C4-2B (cell line): ENCODE results near the gene AHCYL2.

Experiments used
- H3K27ac ChIP-seq: fragments of 450-650 bp; 2 replicates; pipeline ENCODE4 v1.5.1; 2017
- ZFX ChIP-seq: fragments of 450-650 bp; IDR thresholded peaks from 2 replicates; pipeline ENCODE4 v1.6.1; 2017
- TF ChIP-seq, protein P1 (sequence below): fragments of 450-650 bp; conservative IDR thresholded peaks from 2 replicates; pipeline ENCODE4 v1.5.1; 2017; ENCODE audit warnings: mild to moderate bottlenecking

The AHCYL2 gene

DNA sequence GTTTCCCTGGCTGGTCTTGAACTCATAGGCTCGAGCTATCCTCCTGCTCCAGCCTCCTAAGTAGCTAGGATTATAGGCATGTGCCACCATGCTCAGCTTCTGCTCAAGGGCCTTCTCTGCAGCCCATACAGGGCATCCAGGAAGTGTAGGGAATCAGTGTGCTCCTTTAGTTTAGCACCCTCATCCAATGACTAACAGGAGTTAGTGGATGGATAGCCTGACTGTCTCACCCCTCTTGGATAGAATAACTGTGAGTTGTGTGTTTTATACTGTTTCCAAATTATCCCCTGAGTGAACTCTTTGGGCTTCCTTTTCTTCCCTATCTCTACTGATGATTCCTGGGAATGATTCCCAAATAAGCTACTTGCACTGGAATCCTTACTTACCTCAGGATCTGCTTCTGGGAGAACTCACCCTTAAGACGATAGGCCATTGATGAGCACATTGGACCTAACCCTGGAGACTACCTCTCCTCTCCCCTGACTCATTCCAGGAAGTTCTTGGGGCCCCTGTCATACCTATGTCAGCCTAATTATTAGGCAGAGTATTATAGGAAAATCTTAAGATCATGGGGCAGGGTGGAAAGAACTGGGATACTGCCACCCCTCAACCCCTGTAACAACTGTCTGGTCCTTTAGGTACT is 227.9 kb downstream of the AHCYL2 start:
- H3K27ac ChIP-seq = no peak overlapping the region
- TF ChIP-seq, protein P1, sequence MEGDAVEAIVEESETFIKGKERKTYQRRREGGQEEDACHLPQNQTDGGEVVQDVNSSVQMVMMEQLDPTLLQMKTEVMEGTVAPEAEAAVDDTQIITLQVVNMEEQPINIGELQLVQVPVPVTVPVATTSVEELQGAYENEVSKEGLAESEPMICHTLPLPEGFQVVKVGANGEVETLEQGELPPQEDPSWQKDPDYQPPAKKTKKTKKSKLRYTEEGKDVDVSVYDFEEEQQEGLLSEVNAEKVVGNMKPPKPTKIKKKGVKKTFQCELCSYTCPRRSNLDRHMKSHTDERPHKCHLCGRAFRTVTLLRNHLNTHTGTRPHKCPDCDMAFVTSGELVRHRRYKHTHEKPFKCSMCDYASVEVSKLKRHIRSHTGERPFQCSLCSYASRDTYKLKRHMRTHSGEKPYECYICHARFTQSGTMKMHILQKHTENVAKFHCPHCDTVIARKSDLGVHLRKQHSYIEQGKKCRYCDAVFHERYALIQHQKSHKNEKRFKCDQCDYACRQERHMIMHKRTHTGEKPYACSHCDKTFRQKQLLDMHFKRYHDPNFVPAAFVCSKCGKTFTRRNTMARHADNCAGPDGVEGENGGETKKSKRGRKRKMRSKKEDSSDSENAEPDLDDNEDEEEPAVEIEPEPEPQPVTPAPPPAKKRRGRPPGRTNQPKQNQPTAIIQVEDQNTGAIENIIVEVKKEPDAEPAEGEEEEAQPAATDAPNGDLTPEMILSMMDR = no peak
- no peak for TF ChIP-seq ZFX

DNA sequence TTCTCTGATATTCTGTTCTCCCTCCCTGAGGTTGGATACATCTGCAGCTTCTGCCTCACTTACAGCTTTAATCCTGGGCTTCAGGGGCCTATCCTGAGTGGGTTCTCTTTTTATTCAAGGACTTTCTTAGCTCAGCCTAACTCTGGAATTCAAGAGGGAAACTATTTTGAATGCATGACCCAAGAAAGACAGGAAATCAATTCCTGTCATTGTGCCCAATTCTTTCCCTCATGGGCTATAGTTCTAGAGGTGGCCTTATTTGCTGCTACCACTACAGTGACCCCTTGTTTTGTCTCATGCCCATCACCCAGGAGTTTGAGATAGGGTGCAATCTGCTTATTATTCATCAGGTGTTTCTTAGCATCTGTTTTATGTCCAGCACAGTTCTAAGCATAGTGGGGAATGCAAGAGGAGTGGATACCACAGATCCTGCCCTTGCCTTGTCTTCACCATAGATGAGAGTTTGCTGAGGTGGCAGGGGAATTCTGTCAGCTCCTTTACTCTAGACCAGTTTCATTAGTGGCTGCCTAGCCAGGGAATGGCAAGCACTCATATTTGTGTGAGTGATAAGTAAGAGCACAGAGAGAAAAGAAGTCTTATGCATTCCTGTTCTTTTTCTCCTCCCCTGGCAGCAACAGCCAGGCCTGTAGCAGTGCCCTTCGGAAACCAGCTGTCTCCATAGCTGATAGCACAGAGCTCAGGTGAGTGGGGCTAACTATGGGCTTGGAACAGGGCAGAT is 228.8 kb downstream of the AHCYL2 start:
- no peak overlapping the region for H3K27ac ChIP-seq
- no peak for TF ChIP-seq ZFX
- TF ChIP-seq, protein P1 = no peak

DNA sequence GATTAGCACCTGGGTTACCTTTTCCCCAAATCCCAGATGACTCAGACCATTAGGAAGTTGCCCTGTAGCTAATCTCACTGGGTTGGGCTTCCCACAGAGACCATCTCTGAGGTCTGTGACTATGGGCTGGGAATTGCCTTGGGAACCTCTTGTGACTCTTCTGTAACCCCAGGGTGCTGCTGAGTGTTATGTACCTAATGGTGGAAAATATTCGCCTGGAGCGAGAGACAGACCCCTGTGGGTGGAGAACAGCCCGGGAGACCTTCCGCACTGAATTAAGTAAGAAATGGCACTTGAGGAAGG is 229.4 kb downstream of the AHCYL2 start:
- TF ChIP-seq ZFX = no peak
- TF ChIP-seq, protein P1 = no peak
- H3K27ac ChIP-seq = no peak overlapping the region

DNA sequence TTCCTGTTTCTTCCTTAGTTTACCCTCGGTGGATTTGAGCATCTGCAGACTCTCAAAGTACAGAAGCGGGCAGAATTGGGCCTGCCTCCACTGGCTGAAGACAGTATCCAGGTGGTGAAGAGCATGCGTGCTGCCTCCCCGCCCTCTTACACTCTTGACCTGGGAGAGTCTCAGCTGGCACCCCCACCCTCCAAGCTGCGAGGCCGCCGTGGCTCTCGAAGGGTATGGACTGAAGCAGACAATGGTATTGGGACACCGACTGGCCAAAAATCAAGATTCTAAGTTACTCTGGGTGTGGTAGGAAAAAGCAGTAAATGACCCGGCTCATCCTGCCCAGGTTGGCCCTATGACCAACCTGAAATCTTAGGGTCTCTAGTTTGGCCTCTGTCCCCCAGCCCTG is 231.6 kb downstream of the AHCYL2 start:
- H3K27ac ChIP-seq = no peak overlapping the region
- TF ChIP-seq, protein P1 = no peak
- TF ChIP-seq ZFX = no peak

DNA sequence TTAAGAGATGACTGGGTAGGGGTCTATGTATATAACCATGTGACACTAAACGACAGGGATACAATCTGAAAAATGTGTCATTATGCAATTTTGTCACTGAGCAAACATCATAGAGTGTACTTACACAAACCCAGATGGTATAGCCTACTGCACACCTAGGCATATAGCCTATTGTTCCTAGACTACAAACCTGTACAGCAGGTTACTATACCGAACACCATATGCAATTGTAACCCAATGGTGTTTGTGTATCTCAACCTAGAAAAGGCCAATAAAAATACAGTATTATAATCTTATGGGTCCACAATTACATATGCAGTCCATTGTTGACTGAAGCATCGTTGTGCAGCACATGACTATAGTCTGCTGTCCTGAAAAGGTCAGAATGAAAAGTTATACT is 232.3 kb downstream of the AHCYL2 start:
- H3K27ac ChIP-seq = no peak overlapping the region
- no peak for TF ChIP-seq ZFX
- TF ChIP-seq, protein P1 = no peak

DNA sequence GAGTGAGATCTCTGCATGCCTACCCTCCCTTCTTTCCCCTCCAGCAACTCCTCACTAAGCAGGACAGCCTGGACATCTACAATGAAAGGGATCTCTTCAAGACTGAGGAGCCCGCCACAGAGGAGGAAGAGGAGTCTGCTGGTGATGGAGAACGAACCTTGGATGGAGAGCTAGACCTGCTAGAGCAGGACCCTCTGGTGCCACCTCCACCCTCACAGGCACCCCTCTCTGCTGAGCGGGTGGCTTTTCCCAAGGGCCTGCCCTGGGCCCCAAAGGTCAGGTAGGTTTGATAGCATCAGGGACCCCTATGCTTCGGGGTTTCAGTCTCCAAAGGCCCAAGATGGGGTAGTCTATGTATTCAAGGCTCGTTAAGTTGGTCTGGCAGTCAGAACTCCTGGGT is 233.3 kb downstream of the AHCYL2 start:
- TF ChIP-seq, protein P1 = no peak
- TF ChIP-seq ZFX = 0 out of 2 replicates have a peak, but pooled peaks have one; percentile 10
- no peak overlapping the region for H3K27ac ChIP-seq

DNA sequence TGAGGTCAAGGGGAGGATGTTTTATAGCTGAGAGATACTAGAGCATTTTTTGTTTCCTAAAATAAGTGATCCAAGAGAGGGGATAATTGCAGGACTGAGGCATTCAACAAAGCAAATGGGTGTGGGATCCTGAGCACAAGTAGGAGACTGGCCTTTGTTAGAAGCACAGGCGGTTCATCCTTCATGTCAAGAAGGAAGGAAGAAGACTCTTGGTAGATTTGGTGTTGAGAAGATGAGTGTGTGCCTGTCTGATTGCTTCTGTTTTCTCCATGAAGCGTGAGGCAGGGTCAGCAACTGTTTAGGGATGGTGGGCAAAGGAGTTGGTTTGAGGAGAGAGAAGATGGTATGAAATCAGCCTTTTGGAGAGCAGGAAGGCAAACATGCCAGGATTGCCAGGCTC is 237.0 kb downstream of the AHCYL2 start:
- H3K27ac ChIP-seq = no peak overlapping the region
- TF ChIP-seq ZFX = no peak
- TF ChIP-seq, protein P1 = no peak
